GM11168 (cell line): ENCODE data around the gene NCKAP5L.

Experiments used
- in situ Hi-C: fragments of 300-500 bp; cut with MboI; formaldehyde crosslinking; loops from one replicate; pipeline ENCODE4 v1.12.0; 2022; ENCODE audit warnings: low sequenced_read_pairs; ENCODE audit not compliant: unreplicated experiment

NCKAP5L gene

GRCh38 chr12:49748306-49748705, 79.9 kb downstream of the NCKAP5L start:
- in situ Hi-C loops: no loop called here

- in situ Hi-C loops: no loop called here
These were observed 83.8 kb downstream of the NCKAP5L start for GRCh38 chr12:49744363-49744885.

DNA sequence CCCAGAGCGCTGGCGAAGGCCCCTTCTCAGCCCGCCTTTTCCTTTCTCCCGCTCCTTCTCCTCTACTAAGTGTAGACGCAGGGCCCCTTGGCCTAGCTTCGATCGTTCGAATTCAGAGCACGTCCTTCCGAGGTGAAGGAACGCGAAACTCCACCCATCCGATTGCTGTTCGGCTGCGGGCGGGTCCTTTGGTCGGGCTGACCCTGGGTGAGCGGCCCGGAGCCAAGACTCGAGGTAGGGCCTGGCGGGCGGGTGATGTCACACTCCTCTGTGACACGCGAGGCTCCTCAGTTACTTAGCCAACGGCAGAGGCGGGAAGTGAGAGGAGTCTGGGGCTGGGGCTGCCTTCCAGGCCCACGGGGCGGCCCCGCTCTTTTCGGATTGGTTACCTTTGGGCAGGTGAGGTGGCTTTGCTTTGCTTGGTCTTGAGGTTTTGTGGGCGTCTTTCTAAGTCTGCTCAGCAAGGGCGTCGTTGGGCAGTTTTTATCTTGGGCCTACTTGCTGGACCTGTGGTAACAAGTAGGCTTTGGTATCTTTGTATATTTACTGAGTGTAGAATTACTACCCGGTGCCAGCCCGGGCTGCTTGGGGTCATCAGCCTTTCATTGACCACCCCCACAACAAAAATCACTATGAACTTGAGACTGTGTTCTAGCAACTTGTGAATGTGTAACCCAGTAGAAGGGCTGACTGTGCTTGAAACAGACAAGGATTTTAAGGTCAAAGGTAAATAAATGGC, 86.2 kb downstream of the NCKAP5L start:
- in situ Hi-C loops: no loop called here
